ENCODE measurements around the gene ITIH5. TPM values are rescaled to one million over a fixed set of nuclear protein-coding genes. Genes with fewer than 3 reads are reported as not detected.

The ITIH5 gene
- total RNA-seq, 4 donors from 2014 or later, result 24.9 to 68.1 (median 39.0) TPM

DNA sequence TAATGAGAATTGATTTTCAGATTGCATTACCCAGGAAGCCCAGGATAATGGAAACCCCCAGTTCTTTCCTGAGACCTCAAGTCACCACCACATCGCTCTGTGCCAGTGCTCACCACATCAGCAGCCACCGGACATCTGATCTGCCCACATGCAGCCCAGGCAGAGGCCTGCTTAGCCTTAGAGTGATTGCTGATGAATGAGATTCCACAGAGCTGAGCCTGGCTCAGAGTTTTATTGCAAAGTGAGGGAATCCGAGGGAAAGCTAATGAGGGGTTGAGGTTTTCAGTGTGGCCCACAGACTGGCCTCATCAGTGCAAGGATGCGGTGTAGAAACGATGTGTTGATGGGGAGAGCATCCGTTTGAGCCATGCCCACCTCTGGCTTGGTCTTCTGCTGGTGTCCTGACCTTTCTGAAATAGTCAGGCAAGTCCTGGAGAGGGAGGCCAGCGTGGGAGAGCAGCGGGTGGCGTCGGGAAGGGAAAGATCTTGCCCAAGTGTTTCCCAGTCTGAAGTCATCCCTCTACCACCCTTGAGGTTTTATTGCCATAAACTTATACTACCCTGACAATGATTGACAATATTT is 120.3 kb downstream of the ITIH5 start:
- no peaks in the 10 kb centered on the region for H3K27me3 ChIP-seq
- no peak for DNase-seq (ENCODE audit: extremely low spot score)
- peaks cover 9 to 83% (median 57%) of the 10 kb centered on the region in 4 donors for H3K4me1 ChIP-seq
- no peaks in the 10 kb centered on the region for H3K36me3 ChIP-seq
- peak overlapping the region in 3 of 4 donors; percentile 17 to 89 (median 21) for H3K27ac ChIP-seq (replicated peaks in 1 of 4)
- WGBS, result 78% methylated on average over 10 of the region's 10 CpGs
- TF ChIP-seq EP300 (IDR thresholded peaks at IDR 0.05) (no peak), POLR2A (IDR thresholded peaks at IDR 0.05; ENCODE audit: low read depth) (no peak), POLR2AphosphoS5 (IDR thresholded peaks at IDR 0.05) (no peak)
- TF ChIP-seq, protein P1, sequence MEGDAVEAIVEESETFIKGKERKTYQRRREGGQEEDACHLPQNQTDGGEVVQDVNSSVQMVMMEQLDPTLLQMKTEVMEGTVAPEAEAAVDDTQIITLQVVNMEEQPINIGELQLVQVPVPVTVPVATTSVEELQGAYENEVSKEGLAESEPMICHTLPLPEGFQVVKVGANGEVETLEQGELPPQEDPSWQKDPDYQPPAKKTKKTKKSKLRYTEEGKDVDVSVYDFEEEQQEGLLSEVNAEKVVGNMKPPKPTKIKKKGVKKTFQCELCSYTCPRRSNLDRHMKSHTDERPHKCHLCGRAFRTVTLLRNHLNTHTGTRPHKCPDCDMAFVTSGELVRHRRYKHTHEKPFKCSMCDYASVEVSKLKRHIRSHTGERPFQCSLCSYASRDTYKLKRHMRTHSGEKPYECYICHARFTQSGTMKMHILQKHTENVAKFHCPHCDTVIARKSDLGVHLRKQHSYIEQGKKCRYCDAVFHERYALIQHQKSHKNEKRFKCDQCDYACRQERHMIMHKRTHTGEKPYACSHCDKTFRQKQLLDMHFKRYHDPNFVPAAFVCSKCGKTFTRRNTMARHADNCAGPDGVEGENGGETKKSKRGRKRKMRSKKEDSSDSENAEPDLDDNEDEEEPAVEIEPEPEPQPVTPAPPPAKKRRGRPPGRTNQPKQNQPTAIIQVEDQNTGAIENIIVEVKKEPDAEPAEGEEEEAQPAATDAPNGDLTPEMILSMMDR (IDR thresholded peaks at IDR 0.05), result no peak
- no peaks in the 10 kb centered on the region for H3K9me3 ChIP-seq
- intact Hi-C loops (cut with DNase I), result no loop called here
- H3K4me3 ChIP-seq, result no peak overlapping the region

DNA sequence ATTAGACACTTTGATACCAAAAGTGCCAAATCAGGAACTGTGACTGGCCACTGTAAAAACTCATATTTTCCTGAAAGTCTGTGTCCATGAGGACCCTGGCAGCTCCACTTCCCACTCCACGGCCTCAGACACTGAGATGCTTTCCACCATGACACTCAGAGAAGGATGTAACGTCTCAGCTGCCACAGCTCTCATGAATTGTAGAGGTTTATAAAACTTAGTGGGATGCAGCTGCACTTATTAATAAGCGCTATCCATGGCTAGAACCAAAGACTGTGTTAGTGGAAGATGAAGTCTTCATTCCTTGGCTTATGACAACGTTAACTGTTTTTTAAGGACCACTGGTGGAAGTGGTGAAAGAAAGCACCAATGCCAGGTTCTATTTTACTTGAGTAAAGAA is 121.0 kb downstream of the ITIH5 start:
- Histone ChIP-seq H3K9me3 (no peaks in the 10 kb centered on the region), H3K27ac (replicated peaks in 1 of 4) (peak overlapping the region; percentile 21 to 89 (median 44)), H3K27me3 (no peaks in the 10 kb centered on the region), H3K4me1 (peaks cover 15 to 83% (median 60%) of the 10 kb centered on the region in 4 donors), H3K36me3 (no peaks in the 10 kb centered on the region), H3K4me3 (no peak overlapping the region)
- DNase-seq (ENCODE audit: extremely low spot score), result no peak
- WGBS, result 67% methylated on average over 4 of the region's 4 CpGs
- no peak for TF ChIP-seq POLR2A (IDR thresholded peaks at IDR 0.05; ENCODE audit: low read depth)
- TF ChIP-seq, protein P1 (IDR thresholded peaks at IDR 0.05), result no peak
- TF ChIP-seq EP300 (IDR thresholded peaks at IDR 0.05), result no peak
- intact Hi-C loops (cut with DNase I), result no loop called here

DNA sequence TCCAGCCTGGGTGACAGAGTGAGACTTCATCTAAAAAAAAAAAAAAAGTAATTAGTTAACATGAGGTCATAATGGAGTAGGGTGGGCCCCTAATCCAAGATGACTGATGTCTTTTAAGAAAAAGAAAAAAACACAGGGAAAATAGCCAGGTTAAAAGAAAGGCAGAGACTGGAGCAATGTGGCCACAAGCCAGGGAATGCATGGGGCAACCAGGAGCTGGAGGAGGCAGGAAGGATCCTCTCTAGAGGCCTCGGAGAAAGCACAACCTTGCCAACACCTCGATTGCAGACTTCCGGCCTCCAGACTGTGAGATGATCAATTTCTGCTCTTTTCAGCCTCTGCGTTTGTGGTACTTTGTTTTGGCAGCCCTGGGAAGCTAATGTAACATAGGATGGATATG is 121.5 kb downstream of the ITIH5 start:
- TF ChIP-seq, protein P1 (IDR thresholded peaks at IDR 0.05), result no peak
- TF ChIP-seq EP300 (IDR thresholded peaks at IDR 0.05), result no peak
- TF ChIP-seq POLR2AphosphoS5 (IDR thresholded peaks at IDR 0.05), result no peak
- TF ChIP-seq POLR2A (IDR thresholded peaks at IDR 0.05; ENCODE audit: low read depth), result no peak
- H3K27me3 ChIP-seq, result no peaks in the 10 kb centered on the region
- 42% methylated on average over 4 of the region's 4 CpGs for WGBS
- H3K9me3 ChIP-seq, result no peaks in the 10 kb centered on the region
- H3K36me3 ChIP-seq, result no peaks in the 10 kb centered on the region
- H3K4me1 ChIP-seq, result peaks cover 18 to 83% (median 65%) of the 10 kb centered on the region in 4 donors
- H3K27ac ChIP-seq (replicated peaks in 1 of 4), result peak overlapping the region in 3 of 4 donors; percentile 40 to 89 (median 47)
- H3K4me3 ChIP-seq, result no peak overlapping the region
- intact Hi-C loops (cut with DNase I), result no loop called here
- no peak for DNase-seq (ENCODE audit: extremely low spot score)

DNA sequence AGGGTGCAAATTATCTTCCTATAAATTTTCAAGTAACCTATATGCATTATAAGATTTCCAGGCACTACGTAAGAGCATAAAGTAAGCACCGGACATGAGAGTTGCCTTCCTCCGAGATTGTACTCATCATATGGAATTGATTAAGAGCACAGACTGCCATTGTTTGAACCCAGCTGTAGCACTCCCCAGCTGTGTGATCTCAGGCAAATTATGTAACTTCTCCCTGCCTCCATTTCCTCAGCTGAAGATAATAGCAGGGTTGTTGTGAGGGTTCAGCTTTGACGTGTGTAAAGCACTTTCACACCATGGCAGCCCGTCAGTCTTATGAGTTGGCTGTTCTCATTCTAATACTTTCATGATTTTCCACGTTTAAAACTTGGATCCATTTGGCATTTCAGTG is 122.6 kb downstream of the ITIH5 start:
- peak overlapping the region in 2 of 4 donors; percentile 24 to 89 for H3K27ac ChIP-seq (replicated peaks in 1 of 4)
- TF ChIP-seq POLR2A (IDR thresholded peaks at IDR 0.05; ENCODE audit: low read depth), result no peak
- no peak for TF ChIP-seq POLR2AphosphoS5 (IDR thresholded peaks at IDR 0.05)
- TF ChIP-seq, protein P1 (IDR thresholded peaks at IDR 0.05), result no peak
- no peak for TF ChIP-seq EP300 (IDR thresholded peaks at IDR 0.05)

More for the DNA sequence above, 122.6 kb downstream of the ITIH5 start:
- 65% methylated on average over 6 of the region's 6 CpGs for WGBS
- Histone ChIP-seq H3K4me1 (peaks cover 18 to 78% (median 63%) of the 10 kb centered on the region in 4 donors), H3K27me3 (no peaks in the 10 kb centered on the region), H3K9me3 (no peaks in the 10 kb centered on the region), H3K36me3 (no peaks in the 10 kb centered on the region), H3K4me3 (no peak overlapping the region)
- DNase-seq (ENCODE audit: extremely low spot score), result no peak
- intact Hi-C loops (cut with DNase I), result loop anchor here (5.0 kb wide), 1 partner anchor 63 kb away; no protein-coding TSS in a partner anchor
